HL-60 (cell line): ENCODE measurements around the gene OFD1.

Experiments used
- GABPA ChIP-seq: IDR thresholded peaks from 2 replicates; pipeline ENCODE4 v1.6.1; 2012; ENCODE audit warnings: low read depth
- POLR2AphosphoS5 ChIP-seq: IDR thresholded peaks from 2 replicates; pipeline ENCODE4 v1.6.1; 2012; ENCODE audit warnings: low read depth
- SPI1 ChIP-seq: IDR thresholded peaks from 2 replicates; pipeline ENCODE4 v1.6.1; 2012; ENCODE audit warnings: low read depth, mild to moderate bottlenecking, borderline replicate concordance
- TF ChIP-seq, protein P1 (sequence below): IDR thresholded peaks from one replicate; pipeline ENCODE4 v1.5.1; 2011; ENCODE audit warnings: low read length, control low read depth, inconsistent platforms; ENCODE audit not compliant: insufficient read depth
- TF ChIP-seq, protein P2 (sequence below): IDR thresholded peaks from 2 replicates; pipeline ENCODE4 v1.6.1; 2012; ENCODE audit warnings: low read depth; ENCODE audit not compliant: insufficient replicate concordance

DNA sequence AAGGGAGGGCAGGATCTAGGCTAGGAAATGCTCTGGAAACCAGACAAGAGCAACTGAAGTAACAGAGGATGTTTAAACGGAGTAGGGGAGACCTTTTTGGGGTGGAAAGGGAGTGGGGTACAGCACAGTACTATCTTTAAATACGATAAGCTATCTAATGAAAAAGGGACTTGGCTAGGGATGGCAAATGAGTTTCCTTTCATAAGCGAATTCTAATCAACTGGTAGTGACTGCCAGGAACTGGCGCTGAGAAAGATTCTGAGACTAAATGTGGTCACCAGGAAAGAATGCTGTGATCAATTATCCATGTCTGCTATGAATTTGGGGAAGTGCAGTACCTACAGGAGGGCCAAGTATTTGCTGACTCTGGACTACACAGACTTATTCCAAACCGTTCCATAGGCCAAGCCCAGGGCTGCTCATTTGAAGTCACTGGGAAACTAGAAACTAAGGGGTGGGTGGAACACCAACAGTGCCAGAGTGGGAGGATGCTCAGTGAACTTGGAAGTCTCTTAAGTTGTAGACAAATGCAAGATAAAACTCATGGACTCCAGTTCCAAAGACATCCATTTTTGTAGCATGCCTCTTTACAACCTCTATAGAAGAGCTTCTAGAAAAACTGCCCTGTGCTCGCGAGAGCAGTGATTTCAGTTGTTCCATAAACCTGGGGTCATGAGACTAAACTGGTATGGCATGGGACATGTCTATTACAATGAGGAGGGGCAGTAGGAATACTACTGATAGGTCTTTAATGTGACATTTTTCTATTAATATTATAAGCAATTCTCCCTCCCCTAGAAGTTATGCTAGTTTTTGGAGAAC lies 2.1 kb upstream of the OFD1 start:
- TF ChIP-seq, protein P1, sequence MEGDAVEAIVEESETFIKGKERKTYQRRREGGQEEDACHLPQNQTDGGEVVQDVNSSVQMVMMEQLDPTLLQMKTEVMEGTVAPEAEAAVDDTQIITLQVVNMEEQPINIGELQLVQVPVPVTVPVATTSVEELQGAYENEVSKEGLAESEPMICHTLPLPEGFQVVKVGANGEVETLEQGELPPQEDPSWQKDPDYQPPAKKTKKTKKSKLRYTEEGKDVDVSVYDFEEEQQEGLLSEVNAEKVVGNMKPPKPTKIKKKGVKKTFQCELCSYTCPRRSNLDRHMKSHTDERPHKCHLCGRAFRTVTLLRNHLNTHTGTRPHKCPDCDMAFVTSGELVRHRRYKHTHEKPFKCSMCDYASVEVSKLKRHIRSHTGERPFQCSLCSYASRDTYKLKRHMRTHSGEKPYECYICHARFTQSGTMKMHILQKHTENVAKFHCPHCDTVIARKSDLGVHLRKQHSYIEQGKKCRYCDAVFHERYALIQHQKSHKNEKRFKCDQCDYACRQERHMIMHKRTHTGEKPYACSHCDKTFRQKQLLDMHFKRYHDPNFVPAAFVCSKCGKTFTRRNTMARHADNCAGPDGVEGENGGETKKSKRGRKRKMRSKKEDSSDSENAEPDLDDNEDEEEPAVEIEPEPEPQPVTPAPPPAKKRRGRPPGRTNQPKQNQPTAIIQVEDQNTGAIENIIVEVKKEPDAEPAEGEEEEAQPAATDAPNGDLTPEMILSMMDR, result no peak
- no peak for TF ChIP-seq GABPA
- TF ChIP-seq, protein P2, sequence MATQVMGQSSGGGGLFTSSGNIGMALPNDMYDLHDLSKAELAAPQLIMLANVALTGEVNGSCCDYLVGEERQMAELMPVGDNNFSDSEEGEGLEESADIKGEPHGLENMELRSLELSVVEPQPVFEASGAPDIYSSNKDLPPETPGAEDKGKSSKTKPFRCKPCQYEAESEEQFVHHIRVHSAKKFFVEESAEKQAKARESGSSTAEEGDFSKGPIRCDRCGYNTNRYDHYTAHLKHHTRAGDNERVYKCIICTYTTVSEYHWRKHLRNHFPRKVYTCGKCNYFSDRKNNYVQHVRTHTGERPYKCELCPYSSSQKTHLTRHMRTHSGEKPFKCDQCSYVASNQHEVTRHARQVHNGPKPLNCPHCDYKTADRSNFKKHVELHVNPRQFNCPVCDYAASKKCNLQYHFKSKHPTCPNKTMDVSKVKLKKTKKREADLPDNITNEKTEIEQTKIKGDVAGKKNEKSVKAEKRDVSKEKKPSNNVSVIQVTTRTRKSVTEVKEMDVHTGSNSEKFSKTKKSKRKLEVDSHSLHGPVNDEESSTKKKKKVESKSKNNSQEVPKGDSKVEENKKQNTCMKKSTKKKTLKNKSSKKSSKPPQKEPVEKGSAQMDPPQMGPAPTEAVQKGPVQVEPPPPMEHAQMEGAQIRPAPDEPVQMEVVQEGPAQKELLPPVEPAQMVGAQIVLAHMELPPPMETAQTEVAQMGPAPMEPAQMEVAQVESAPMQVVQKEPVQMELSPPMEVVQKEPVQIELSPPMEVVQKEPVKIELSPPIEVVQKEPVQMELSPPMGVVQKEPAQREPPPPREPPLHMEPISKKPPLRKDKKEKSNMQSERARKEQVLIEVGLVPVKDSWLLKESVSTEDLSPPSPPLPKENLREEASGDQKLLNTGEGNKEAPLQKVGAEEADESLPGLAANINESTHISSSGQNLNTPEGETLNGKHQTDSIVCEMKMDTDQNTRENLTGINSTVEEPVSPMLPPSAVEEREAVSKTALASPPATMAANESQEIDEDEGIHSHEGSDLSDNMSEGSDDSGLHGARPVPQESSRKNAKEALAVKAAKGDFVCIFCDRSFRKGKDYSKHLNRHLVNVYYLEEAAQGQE, result no peak
- no peak for TF ChIP-seq POLR2AphosphoS5
- peak; percentile 44; the same call in 1 of the 2 replicates for TF ChIP-seq SPI1
